ENCODE results near the gene RABEP2. TPM values are rescaled to one million over a fixed set of nuclear protein-coding genes. Genes with fewer than 3 reads are reported as not detected.
"Not testable (repeated sequence)": the region's sequence is repeated elsewhere in the genome, so short reads cannot be mapped to it uniquely, and the experiment has no call there.

The RABEP2 gene
- total RNA-seq, 2 donors from 2014 or later = 16.1 to 19.2 TPM

GRCh38 chr16:28943281-28943680 is 18.2 kb upstream of the RABEP2 start:
- Mint-ChIP-seq H3K36me3 (ENCODE audit: low read depth) (no peaks in the 10 kb centered on the region), H3K4me3 (no peak overlapping the region), H3K27ac (no peak overlapping the region), H3K4me1 (peaks cover 5% of the 10 kb centered on the region), H3K27me3 (ENCODE audit: insufficient read depth) (peaks cover 18% of the 10 kb centered on the region), H3K9me3 (no peaks in the 10 kb centered on the region)
- TF ChIP-seq CTCF (conservative IDR thresholded peaks at IDR 0.05) = no peak
- no peaks in the 10 kb centered on the region for H3K27me3 ChIP-seq (ENCODE audit: control insufficient read depth, insufficient read depth, low read length, poor library complexity, severe bottlenecking)
- H3K27ac ChIP-seq (ENCODE audit: low read depth, low read length) = no peak overlapping the region
- DNase-seq = no peak
- no peak overlapping the region for H3K9ac ChIP-seq (ENCODE audit: extremely low read depth, low read length, poor library complexity, severe bottlenecking)
- H3K4me3 ChIP-seq (ENCODE audit: low read length) = no peak overlapping the region
- no peaks in the 10 kb centered on the region for H3K9me3 ChIP-seq (ENCODE audit: control insufficient read depth, low read length)
- no peaks in the 10 kb centered on the region for H3K36me3 ChIP-seq (ENCODE audit: control insufficient read depth, insufficient read depth, low read length)
- H3K4me1 ChIP-seq (ENCODE audit: control insufficient read depth, insufficient read depth, low read length) = no peaks in the 10 kb centered on the region

GRCh38 chr16:28939825-28940224 is 14.8 kb upstream of the RABEP2 start:
- H3K27ac ChIP-seq (ENCODE audit: low read depth, low read length); H3K4me1 ChIP-seq (ENCODE audit: control insufficient read depth, insufficient read depth, low read length); H3K36me3 Mint-ChIP-seq (ENCODE audit: low read depth); H3K4me1 Mint-ChIP-seq; H3K9ac ChIP-seq (ENCODE audit: extremely low read depth, low read length, poor library complexity, severe bottlenecking); H3K9me3 Mint-ChIP-seq; H3K4me3 ChIP-seq (ENCODE audit: low read length); H3K9me3 ChIP-seq (ENCODE audit: control insufficient read depth, low read length); H3K4me3 Mint-ChIP-seq; H3K27ac Mint-ChIP-seq; H3K27me3 ChIP-seq (ENCODE audit: control insufficient read depth, insufficient read depth, low read length, poor library complexity, severe bottlenecking); H3K36me3 ChIP-seq (ENCODE audit: control insufficient read depth, insufficient read depth, low read length); DNase-seq: not testable (repeated sequence)
- WGBS, 2 experiments (ENCODE audit: insufficient coverage in 1 of 2, insufficient read length in 1 of 2) = 88 to 97% methylated on average over 6 to 7 of the region's 7 CpGs
- peaks cover 17% of the 10 kb centered on the region for H3K27me3 Mint-ChIP-seq (ENCODE audit: insufficient read depth)

GRCh38 chr16:28938721-28939120 is 13.7 kb upstream of the RABEP2 start:
- Mint-ChIP-seq H3K27me3 (ENCODE audit: insufficient read depth) (peaks cover 17% of the 10 kb centered on the region), H3K9me3 (no peaks in the 10 kb centered on the region)

More at GRCh38 chr16:28938721-28939120, 13.7 kb upstream of the RABEP2 start:
- H3K9ac ChIP-seq (ENCODE audit: extremely low read depth, low read length, poor library complexity, severe bottlenecking) = no peak overlapping the region
- no peak overlapping the region for H3K4me3 Mint-ChIP-seq
- DNase-seq = no peak
- no peaks in the 10 kb centered on the region for H3K4me1 Mint-ChIP-seq
- H3K36me3 ChIP-seq (ENCODE audit: control insufficient read depth, insufficient read depth, low read length) = no peaks in the 10 kb centered on the region
- H3K9me3 ChIP-seq (ENCODE audit: control insufficient read depth, low read length) = no peaks in the 10 kb centered on the region
- no peak overlapping the region for H3K27ac ChIP-seq (ENCODE audit: low read depth, low read length)
- no peak overlapping the region for H3K27ac Mint-ChIP-seq
- TF ChIP-seq CTCF (conservative IDR thresholded peaks at IDR 0.05) = no peak
- no peaks in the 10 kb centered on the region for H3K36me3 Mint-ChIP-seq (ENCODE audit: low read depth)
- H3K4me1 ChIP-seq (ENCODE audit: control insufficient read depth, insufficient read depth, low read length) = no peaks in the 10 kb centered on the region
- no peak overlapping the region for H3K4me3 ChIP-seq (ENCODE audit: low read length)
- no peaks in the 10 kb centered on the region for H3K27me3 ChIP-seq (ENCODE audit: control insufficient read depth, insufficient read depth, low read length, poor library complexity, severe bottlenecking)
- WGBS, 2 experiments (ENCODE audit: insufficient coverage in 1 of 2, insufficient read length in 1 of 2) = 82 to 96% methylated on average over 3 to 7 of the region's 7 CpGs

Data from endodermal cell (in vitro differentiated cells).